Muscle of back (tissue), 11 donors: ENCODE results near the gene NFKBIA. TPM values are rescaled to one million over a fixed set of nuclear protein-coding genes. Genes with fewer than 3 reads are reported as not detected.
"Not testable (repeated sequence)": the region's sequence is repeated elsewhere in the genome, so short reads cannot be mapped to it uniquely, and the experiment has no call there.

ENCODE experiments used
- DNase-seq, 3 donors: peaks; one replicate each; pipeline versions ENCODE4 v3.0.0 to v3.0.0-alpha.2; 2013
- polyA plus RNA-seq, 10 donors: library from polyadenylated mRNA; unstranded; fragments of 120-200 nt; gene quantifications; one replicate each; pipeline ENCODE4 v1.2.1, GENCODE V29; 2013; ENCODE audit not compliant: insufficient read length in 10 of 10

Gene NFKBIA
- polyA plus RNA-seq, 10 donors = 35.5 to 64.4 (median 47.9) TPM

- DNase-seq = no peak
Measured at GRCh38 chr14:35412272-35413056, 7.9 kb upstream of the NFKBIA start.

GRCh38 chr14:35410858-35411257, 6.3 kb upstream of the NFKBIA start:
- no peak for DNase-seq

- DNase-seq = no peak
Measured at GRCh38 chr14:35409595-35409994, 5.0 kb upstream of the NFKBIA start.

GRCh38 chr14:35408026-35408425, 3.5 kb upstream of the NFKBIA start:
- no peak for DNase-seq

DNA sequence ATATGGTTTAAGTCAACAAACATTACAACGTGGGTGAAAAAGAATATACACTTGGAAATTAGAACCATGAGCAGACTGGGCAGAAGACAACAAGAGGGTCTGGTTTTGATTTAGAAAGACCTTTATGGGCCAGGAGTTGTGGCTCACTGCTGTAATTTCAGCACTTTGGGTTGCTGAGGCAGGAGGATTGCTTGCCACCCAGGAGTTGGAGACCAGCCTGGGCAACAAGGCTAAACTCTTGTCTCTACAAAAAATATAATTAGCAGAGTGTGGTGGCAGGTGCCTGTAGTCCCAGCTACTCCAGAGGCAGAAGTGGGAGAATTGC, 2.7 kb upstream of the NFKBIA start:
- no peak for DNase-seq

GRCh38 chr14:35406506-35407305, 2.2 kb upstream of the NFKBIA start:
- peak in 2 of 3 donors; percentile 59 to 77 for DNase-seq

DNA sequence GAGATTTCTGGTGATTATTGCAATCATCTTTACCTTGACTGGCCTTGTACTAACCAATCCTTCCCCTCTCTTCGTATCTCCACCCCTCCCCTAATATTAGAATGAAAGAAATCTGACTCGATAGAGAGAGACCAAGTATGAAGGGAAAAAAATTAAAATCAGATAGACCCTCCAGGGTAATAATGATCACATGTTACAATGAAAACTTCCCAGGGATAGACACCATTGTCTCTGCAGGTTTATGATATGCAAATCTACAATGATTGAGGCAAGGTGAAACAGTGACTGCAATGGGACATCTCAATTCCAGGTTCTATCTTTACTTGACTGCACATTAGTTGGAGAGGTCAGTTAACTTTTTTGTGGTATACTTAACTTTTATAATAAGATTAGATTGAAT, 1.5 kb upstream of the NFKBIA start:
- no peak for DNase-seq

DNA sequence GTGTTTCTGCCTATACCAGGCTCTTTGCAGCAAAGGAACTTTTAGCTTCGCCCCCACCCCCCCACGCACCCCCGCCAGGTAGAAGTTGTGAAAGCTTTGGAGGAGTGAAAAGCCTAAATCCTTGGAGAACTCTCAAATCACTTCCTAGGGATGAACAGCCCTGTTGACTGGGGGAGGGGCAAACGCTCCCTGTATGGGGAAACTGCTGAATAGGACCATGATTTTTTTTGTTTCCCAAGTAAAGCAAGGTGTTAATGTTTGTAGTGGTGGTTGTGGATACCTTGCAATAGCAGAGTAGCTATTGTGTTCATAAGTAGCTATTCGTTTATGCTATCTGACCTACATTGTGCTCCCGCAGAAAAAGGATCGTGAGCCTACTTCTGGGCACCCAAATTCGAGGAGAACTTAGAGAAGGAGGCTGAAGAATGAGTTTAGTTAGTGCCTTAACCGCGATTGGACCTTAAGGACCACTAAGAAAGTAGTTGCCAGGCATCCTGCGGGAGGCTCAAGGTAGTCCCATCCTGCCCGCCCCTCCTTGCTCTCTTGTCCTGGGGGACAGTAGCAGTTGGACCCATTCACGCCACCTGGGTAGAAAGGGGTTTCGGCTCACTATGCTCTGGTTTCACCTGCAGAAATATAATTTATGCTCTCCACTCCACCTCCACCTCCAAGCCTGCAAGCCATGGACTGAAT, 901 bp upstream of the NFKBIA start:
- DNase-seq = peak in 1 of 3 donors; percentile 23

DNA sequence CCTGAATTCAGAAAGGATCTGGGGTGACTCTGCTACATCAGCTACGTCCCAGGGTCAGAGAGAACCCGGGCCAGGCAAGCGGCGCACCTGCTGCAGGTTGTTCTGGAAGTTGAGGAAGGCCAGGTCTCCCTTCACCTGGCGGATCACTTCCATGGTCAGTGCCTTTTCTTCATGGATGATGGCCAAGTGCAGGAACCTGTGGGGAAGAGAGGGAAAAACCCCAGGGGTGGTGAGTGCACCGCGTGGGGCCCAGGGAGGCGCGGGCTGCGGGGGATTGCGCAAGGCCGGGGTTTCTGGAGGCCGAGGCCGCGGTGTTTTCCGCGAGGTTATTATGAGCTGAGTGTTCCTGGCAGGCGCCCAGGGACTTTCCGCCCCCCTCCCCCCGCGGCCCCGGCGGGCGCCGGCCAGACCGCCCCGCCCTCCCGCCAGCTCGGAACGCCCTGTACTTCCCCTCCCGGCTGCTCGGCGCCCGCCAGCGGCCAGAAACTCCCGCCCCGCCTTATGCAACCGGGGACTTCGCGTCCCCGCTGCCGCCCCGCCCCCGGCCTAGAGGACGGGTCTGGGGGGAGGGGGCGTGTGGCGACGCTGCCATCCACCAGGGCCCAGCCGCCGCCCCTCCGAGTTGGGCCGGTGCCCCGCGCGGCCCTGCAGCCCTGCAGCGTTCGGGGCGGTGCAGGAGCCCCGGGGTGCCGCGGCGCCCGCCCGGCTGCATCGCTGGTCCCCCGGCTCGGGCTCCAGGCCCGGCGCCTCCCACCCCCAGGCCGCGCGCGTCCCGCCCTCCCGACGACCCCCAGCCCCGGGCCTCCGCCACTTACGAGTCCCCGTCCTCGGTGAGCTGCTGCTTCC, 723 bp downstream of the NFKBIA start:
- DNase-seq = peak; percentile 94 to 96 (median 95)

DNA sequence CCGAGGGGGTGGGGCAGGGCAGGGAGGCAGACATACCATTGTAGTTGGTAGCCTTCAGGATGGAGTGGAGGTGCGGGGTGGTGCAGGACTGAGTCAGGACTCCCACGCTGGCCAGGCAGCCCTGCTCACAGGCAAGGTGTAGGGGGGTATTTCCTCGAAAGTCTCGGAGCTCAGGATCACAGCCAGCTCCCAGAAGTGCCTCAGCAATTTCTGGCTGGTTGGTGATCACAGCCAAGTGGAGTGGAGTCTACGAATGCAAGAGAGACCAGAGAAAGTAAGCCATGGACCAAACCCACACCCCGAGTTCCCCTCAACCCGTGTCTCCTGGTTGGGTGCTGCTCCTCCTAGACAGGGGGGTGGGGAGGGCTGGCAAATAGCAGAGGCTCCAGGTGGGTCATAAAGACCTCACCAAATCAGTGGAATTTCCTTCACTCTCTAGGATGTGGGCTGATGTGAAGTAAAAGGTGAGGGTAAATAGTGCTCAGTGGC, 1.4 kb downstream of the NFKBIA start:
- DNase-seq = peak in 1 of 3 donors; percentile 19

DNA sequence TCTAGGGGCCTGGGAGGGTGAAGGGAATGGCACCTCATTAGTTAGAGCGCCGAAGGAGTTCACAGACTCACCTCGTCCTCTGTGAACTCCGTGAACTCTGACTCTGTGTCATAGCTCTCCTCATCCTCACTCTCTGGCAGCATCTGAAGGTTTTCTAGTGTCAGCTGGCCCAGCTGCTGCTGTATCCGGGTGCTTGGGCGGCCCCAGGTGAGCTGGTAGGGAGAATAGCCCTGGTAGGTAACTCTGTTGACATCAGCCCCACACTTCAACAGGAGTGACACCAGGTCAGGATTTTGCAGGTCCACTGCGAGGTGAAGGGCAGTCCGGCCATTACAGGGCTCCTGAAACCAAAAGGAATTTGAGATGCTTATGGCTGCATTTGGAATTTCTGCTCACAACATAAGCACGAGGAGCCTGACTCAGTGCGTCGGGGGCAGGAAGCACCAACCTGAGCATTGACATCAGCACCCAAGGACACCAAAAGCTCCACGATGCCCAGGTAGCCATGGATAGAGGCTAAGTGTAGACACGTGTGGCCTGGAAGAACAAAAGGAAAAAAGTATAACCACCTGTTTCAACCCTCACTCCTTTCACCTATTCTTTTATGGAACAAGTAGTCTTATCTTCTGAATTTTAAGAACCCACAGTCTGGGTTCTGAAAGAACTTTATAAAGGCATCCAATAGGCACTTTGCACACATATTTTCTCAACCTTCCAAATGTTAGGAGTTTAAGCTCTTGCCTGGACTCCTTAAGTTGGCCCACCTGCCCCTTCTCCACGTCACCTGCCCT, 2.0 kb downstream of the NFKBIA start:
- DNase-seq = no peak

DNA sequence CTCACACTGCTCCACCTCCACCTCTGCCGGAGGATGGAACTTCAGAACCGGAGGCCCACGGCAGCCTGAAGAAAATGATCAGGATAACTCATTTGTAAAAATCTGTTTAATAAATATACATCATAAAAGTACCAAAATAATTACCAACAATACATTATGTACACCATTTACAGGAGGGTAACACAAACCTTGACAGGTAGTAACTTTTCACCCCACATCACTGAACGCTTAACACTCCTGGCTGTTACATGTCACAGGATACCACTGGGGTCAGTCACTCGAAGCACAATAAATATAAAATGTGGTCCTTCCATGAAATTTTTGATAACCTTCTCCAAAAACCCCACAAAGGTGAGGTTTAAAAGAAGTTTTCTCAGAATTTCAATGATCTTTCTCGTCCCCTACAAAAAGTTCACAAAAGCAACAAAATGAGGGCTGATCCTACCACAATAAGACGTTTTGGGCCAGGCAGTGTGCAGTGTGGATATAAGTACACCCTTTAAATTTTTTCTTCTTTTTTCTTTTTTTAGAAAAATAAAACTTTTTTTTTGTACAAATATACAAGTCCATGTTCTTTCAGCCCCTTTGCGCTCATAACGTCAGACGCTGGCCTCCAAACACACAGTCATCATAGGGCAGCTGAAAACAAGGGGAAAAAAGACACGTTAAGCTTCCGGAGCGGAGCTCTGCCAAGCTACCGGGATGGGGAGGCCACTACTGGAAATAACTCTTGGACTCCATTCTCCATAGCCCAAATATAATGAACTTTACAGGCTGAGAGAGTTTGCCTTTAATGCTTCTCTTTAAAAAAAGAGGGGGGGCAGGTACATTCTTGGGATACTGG, 2.9 kb downstream of the NFKBIA start:
- peak in 2 of 3 donors; percentile 60 to 71 for DNase-seq

GRCh38 chr14:35400648-35401421, 3.7 kb downstream of the NFKBIA start:
- DNase-seq = no peak

DNA sequence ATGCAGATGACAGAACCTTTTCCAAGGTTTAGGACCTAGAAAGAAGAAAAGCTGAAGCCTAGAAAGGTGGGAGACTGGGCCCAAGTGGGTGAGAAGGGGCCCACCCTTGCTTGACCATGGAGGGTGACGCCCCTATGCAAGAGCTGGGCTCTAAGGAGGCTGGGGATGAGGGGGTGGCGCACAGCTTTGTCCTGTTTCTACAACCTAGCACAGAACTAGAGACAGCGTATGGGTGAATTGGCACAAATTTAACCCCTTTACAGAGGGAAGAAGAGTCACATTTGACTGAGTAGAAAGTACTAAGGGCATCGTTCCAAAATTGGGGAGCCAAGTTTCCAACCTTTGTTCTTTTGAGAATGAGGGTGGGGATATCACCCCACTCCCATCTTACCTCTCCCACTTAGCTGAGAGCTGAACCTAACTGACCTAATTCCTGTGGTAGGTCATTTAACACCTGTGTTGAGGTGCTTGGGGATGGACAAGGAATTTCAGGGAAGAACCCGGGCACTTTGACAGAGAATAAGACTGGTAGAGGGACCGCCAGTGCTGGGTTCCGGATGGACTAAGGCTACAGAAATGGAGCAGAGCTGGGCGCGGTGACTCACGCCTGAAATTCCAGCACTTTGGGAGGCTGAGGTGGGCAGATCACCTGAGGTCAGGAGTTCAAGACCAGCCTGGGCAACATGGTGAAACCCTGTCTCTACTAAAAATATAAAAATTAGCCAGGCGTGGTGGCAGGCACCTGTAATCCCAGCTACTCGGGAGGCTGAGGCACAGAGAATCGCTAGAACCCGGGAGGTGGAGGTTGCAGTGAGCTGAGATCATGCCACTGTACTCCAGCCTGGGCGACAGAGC, 5.2 kb downstream of the NFKBIA start:
- DNase-seq = no peak

- peak in 1 of 3 donors; percentile 65 for DNase-seq
Measured at GRCh38 chr14:35398071-35398584, 6.4 kb downstream of the NFKBIA start.

DNA sequence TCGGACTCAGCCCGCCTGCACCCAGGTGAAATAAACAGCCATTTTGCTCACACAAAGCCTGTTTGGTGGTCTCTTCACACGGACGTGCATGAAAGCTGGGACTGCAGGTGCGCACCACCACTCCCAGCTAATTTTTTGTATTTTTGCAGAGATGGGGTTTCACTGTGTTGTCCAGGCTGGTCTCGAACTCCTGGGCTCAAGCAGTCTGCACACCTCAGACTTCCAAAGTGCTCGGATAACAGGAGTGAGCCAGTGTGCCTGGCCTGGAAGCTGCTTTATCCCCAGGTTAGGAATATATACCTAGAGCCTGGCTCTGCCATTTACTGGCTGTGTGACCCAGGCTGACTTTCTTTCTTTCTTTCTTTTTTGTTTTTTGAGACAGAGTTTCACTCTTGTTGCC, 7.9 kb downstream of the NFKBIA start:
- DNase-seq = not testable (repeated sequence)

DNA sequence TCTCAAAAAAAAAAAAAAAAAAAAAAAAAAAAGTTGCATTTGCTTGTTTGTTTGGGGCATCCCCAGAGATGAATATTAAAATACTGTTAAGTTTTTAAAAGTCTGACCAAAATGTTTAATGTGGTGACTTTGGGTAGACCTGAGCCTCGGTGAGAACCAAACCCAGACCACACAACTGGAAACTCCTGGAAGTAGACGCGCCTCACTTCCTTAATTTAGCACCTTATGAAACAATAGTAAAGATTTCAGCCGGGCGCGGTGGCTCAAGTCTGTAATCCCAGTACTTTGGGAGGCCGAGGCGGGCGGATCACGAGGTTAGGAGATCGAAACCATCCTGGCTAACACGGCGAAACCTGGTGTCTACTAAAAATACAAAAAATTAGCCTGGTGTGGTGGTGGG, 9.3 kb downstream of the NFKBIA start:
- no peak for DNase-seq
